ENCODE measurements around the gene TMEM178B. TPM values are rescaled to one million over a fixed set of nuclear protein-coding genes. Genes with fewer than 3 reads are reported as not detected.

Gene TMEM178B
- total and polyA plus RNA-seq, 9 of the 15 experiments (the other 6 are each of a cell fraction or from before 2014, with no cell fraction given), result under 0.01 to 0.03 (median 0.01) TPM; not detected in 5

DNA sequence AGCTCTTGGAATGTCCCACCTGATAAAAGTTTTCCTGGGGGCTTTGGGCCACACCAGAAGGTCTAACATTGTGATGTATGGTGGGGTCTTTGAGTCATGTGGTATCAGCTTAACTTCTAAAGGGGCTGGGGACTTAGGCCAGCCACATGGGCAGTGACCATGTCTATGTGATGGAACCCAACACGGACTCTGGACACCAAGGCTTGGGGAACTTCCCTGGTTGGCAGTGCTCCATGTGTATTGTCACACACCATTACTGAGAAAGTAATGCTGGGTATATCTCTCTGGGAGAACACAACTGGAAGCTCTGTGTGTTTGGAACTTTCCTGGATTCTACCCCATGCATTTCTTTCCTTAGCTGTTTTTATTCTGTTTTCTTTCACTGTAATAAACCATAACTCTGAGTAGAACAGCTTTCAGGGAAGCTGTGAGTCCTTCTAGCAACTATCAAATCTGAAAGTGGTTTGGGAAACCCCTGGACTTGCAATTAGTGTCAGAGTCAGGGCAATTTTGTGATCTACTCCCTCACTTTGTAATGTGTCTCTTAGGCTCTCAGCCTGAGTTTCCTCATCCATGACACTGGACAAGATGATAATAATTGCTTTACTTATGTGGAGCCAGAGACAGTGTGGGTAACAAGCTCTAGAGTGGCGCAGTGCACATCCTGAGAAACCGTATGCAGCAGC lies 448.9 kb downstream of the TMEM178B start:
- H3K27ac ChIP-seq (ENCODE audit: extremely low read depth, low read depth, low read length), result no peak overlapping the region
- ChIA-PET CTCF (ENCODE audit: low intra/inter-chr PET ratio) (no interaction called here), POLR2A (no interaction called here)
- H3K9me3 ChIP-seq (replicated peaks; ENCODE audit: control insufficient read depth, insufficient read depth, low read depth, low read length), result no peaks in the 10 kb centered on the region
- H3K9ac ChIP-seq (ENCODE audit: insufficient read depth in 1 of 2, low read depth in 2 of 2, low read length in 2 of 2), result no peak overlapping the region
- ATAC-seq (no peak), DNase-seq (ENCODE audit: extremely low read depth in 1 of 4, low spot score in 3 of 4) (no peak), FAIRE-seq (no peak)
- H4K20me1 ChIP-seq (replicated peaks; ENCODE audit: control insufficient read depth, insufficient read depth, low read length), result no peaks in the 10 kb centered on the region
- H3K4me3 ChIP-seq, result no peak overlapping the region
- no peaks in the 10 kb centered on the region for H3K9me1 ChIP-seq (ENCODE audit: control insufficient read depth, insufficient read depth, low read length)
- H2AFZ ChIP-seq (ENCODE audit: low read depth, low read length), result no peak overlapping the region
- in situ Hi-C loops (cut with MboI) (no loop called here), intact Hi-C loops (cut with micrococcal nuclease) (no loop called here)
- no peaks in the 10 kb centered on the region for H3K4me1 ChIP-seq (replicated peaks in 1 of 2; ENCODE audit: control insufficient read depth in 2 of 2, insufficient read depth in 2 of 2, low read length in 2 of 2)
- no peaks in the 10 kb centered on the region for H3K79me2 ChIP-seq (ENCODE audit: control insufficient read depth, insufficient read depth, low read length)
- no peak overlapping the region for H3K4me2 ChIP-seq (ENCODE audit: insufficient read depth, low read length)
- BruUV-seq (replicated peaks), result no TSS peak
- 1% methylated on average over 3 of the region's 3 CpGs for WGBS (ENCODE audit: insufficient coverage, low coverage, missing lambda C conversion rate)
- no peaks in the 10 kb centered on the region for H3K36me3 ChIP-seq (ENCODE audit: control insufficient read depth, insufficient read depth, low read length)
- H3K27me3 ChIP-seq (ENCODE audit: control insufficient read depth in 2 of 2, insufficient read depth in 2 of 2, low read length in 2 of 2), result peaks cover 22 to 37% of the 10 kb centered on the region in 2 experiments
- TF ChIP-seq PRPF4 (IDR thresholded peaks at IDR 0.05; ENCODE audit: insufficient read depth, low read depth, low read length, poor library complexity, severe bottlenecking) (no peak), RBM14 (IDR thresholded peaks at IDR 0.05; ENCODE audit: borderline replicate concordance, insufficient read depth, low read depth, low read length) (no peak), ZFP1 (CRISPR knock-in tag; IDR thresholded peaks at IDR 0.05) (no peak), RAD51 (IDR thresholded peaks at IDR 0.05; ENCODE audit: borderline replicate concordance, low read depth) (no peak), RFX1 (IDR thresholded peaks at IDR 0.05) (no peak), FOXJ2 (tag; IDR thresholded peaks at IDR 0.05) (no peak), MECOM (CRISPR knock-in tag; IDR thresholded peaks at IDR 0.05) (no peak), NRF1 (conservative IDR thresholded peaks at IDR 0.05 in 1 of 2, IDR thresholded peaks at IDR 0.05 in 1 of 2) (no peak), HNRNPUL1 (IDR thresholded peaks at IDR 0.05; ENCODE audit: low read length) (no peak), ZNF444 (CRISPR knock-in tag; IDR thresholded peaks at IDR 0.05) (no peak), PRDM10 (IDR thresholded peaks at IDR 0.05; ENCODE audit: partially characterized antibody) (no peak), ZNF668 (CRISPR knock-in tag; IDR thresholded peaks at IDR 0.05) (no peak), EZH2 (IDR thresholded peaks at IDR 0.05; ENCODE audit: borderline replicate concordance, low read depth, low read length) (no peak), FOXK2 (conservative IDR thresholded peaks at IDR 0.05 in 1 of 2, IDR thresholded peaks at IDR 0.05 in 1 of 2; ENCODE audit: low read depth in 2 of 2) (no peak)
- TF ChIP-seq, protein P1, sequence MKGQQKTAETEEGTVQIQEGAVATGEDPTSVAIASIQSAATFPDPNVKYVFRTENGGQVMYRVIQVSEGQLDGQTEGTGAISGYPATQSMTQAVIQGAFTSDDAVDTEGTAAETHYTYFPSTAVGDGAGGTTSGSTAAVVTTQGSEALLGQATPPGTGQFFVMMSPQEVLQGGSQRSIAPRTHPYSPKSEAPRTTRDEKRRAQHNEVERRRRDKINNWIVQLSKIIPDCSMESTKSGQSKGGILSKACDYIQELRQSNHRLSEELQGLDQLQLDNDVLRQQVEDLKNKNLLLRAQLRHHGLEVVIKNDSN (CRISPR knock-in tag; IDR thresholded peaks at IDR 0.05), result no peak
- TF ChIP-seq, protein P2, sequence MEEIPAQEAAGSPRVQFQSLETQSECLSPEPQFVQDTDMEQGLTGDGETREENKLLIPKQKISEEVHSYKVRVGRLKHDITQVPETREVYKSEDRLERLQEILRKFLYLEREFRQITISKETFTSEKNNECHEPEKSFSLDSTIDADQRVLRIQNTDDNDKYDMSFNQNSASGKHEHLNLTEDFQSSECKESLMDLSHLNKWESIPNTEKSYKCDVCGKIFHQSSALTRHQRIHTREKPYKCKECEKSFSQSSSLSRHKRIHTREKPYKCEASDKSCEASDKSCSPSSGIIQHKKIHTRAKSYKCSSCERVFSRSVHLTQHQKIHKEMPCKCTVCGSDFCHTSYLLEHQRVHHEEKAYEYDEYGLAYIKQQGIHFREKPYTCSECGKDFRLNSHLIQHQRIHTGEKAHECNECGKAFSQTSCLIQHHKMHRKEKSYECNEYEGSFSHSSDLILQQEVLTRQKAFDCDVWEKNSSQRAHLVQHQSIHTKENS (CRISPR knock-in tag; IDR thresholded peaks at IDR 0.05), result no peak
